TTC549 (cell line): Measurements from ENCODE around the gene SYVN1.
"Not testable (repeated sequence)": the region's sequence is repeated elsewhere in the genome, so short reads cannot be mapped to it uniquely, and the experiment has no call there.

Experiments
- FAIRE-seq: peaks from 2 replicates; lab custom pipeline; 2012; peaks lifted over from hg19 to GRCh38; lab: Jason Lieb, UNC

SYVN1 gene

GRCh38 chr11:65134240-65134951 is at the start of gene SYVN1:
SYVN1 (minus strand) TSS chr11:65134519; CDS start chr11:65133601, 918 bp downstream.
- no peak for FAIRE-seq

- no peak for FAIRE-seq
Measured at GRCh38 chr11:65183201-65183891, 49.0 kb upstream of the SYVN1 start.

- FAIRE-seq: no peak
Measured at GRCh38 chr11:65182258-65183170, 48.2 kb upstream of the SYVN1 start.

- no peak for FAIRE-seq
Measured at GRCh38 chr11:65181569-65182257, 47.4 kb upstream of the SYVN1 start, which contains the start of gene CAPN1. CAPN1 (plus strand) TSS chr11:65181928; CDS start chr11:65182702, 774 bp downstream.

- FAIRE-seq: no peak
Measured at GRCh38 chr11:65180877-65181568, 46.7 kb upstream of the SYVN1 start.

- FAIRE-seq: not testable (repeated sequence)
Measured at GRCh38 chr11:65174571-65175010, 40.3 kb upstream of the SYVN1 start.

- FAIRE-seq: no peak
Measured at GRCh38 chr11:65172600-65172999, 38.3 kb upstream of the SYVN1 start.

- FAIRE-seq: no peak
Measured at GRCh38 chr11:65170058-65170534, 35.8 kb upstream of the SYVN1 start, which contains the start of gene SPDYC. SPDYC (plus strand) TSS chr11:65170233; CDS start chr11:65171358, 1,125 bp downstream.

GRCh38 chr11:65169164-65169641 is 34.9 kb upstream of the SYVN1 start:
- no peak for FAIRE-seq

- no peak for FAIRE-seq
Measured at GRCh38 chr11:65167656-65168055, 33.3 kb upstream of the SYVN1 start.

GRCh38 chr11:65166893-65167292 is 32.6 kb upstream of the SYVN1 start:
- FAIRE-seq: no peak

GRCh38 chr11:65165410-65166317 is 31.3 kb upstream of the SYVN1 start:
- FAIRE-seq: no peak

GRCh38 chr11:65163684-65164083 is 29.4 kb upstream of the SYVN1 start:
- FAIRE-seq: no peak

- FAIRE-seq: no peak
Measured at GRCh38 chr11:65160643-65161042, 26.3 kb upstream of the SYVN1 start.

- no peak for FAIRE-seq
Measured at GRCh38 chr11:65159012-65159411, 24.7 kb upstream of the SYVN1 start.

- no peak for FAIRE-seq
Measured at GRCh38 chr11:65157336-65157735, 23.0 kb upstream of the SYVN1 start.

GRCh38 chr11:65156926-65157325 is 22.6 kb upstream of the SYVN1 start:
- FAIRE-seq: no peak

- no peak for FAIRE-seq
Measured at GRCh38 chr11:65156256-65156655, 21.9 kb upstream of the SYVN1 start.

- no peak for FAIRE-seq
Measured at GRCh38 chr11:65152122-65152521, 17.8 kb upstream of the SYVN1 start.
